ENCODE data around the gene LASP1NB. TPM values are rescaled to one million over a fixed set of nuclear protein-coding genes. Genes with fewer than 3 reads are reported as not detected.

The LASP1NB gene

Small RNA genes lying within 50 kb of the gene (microRNA-seq; reads per million reads assigned to microRNA genes)
- not detected for gene MIR6779 (ENCODE audit: borderline microRNAs expressed, borderline number of aligned reads, borderline replicate concordance)

Other genes starting within 250 kb of the LASP1NB start
- 100 to 1,000 TPM; 493 to 505 TPM for gene MLLT6, start 220.3 kb upstream of the LASP1NB start, total RNA-seq
- gene MLLT6, start 220.3 kb upstream of the LASP1NB start, polyA plus RNA-seq = 10 to 100 TPM in 1 of 2 donors, 1 to 10 TPM in 1; 3.0 to 14.1 TPM
- 10 to 100 TPM; 12.5 to 13.5 TPM for gene CISD3, start 195.3 kb upstream of the LASP1NB start, total RNA-seq
- 10 to 100 TPM; 55.3 to 57.6 TPM for gene CISD3, start 195.3 kb upstream of the LASP1NB start, polyA plus RNA-seq
- not detected for gene PCGF2, start 177.3 kb upstream of the LASP1NB start, total RNA-seq
- gene PCGF2, start 177.3 kb upstream of the LASP1NB start, polyA plus RNA-seq = not detected
- gene PSMB3, start 172.9 kb upstream of the LASP1NB start, total RNA-seq = 10 to 100 TPM; 93.5 to 99.0 TPM
- 100 to 1,000 TPM; 391 to 517 TPM for gene PSMB3, start 172.9 kb upstream of the LASP1NB start, polyA plus RNA-seq
- 10 to 100 TPM; 55.9 to 66.3 TPM for gene PIP4K2B, start 126.1 kb upstream of the LASP1NB start, total RNA-seq
- gene PIP4K2B, start 126.1 kb upstream of the LASP1NB start, polyA plus RNA-seq = 10 to 100 TPM; 10.2 to 16.6 TPM
- gene CWC25, start 100.3 kb upstream of the LASP1NB start, total RNA-seq = 10 to 100 TPM; 44.4 to 46.8 TPM
- 1 to 10 TPM; 4.3 to 9.6 TPM for gene CWC25, start 100.3 kb upstream of the LASP1NB start, polyA plus RNA-seq
- 1,000 to 10,000 TPM; 1,511 to 1,572 TPM for gene RPL23, start 71.9 kb upstream of the LASP1NB start, total RNA-seq
- 1,000 to 10,000 TPM in 1 of 2 donors, 100 to 1,000 TPM in 1; 728 to 1,314 TPM for gene RPL23, start 71.9 kb upstream of the LASP1NB start, polyA plus RNA-seq
- gene LASP1, start 55.6 kb upstream of the LASP1NB start, total RNA-seq = 100 to 1,000 TPM; 120 to 122 TPM
- 10 to 100 TPM; 32.1 to 65.3 TPM for gene LASP1, start 55.6 kb upstream of the LASP1NB start, polyA plus RNA-seq
- not detected for gene FBXO47, start 41.8 kb downstream of the LASP1NB start, total RNA-seq
- gene FBXO47, start 41.8 kb downstream of the LASP1NB start, polyA plus RNA-seq = not detected
- gene PLXDC1, start 226.0 kb downstream of the LASP1NB start, total RNA-seq = 10 to 100 TPM; 15.8 to 16.4 TPM
- 1 to 10 TPM; 2.5 to 4.5 TPM for gene PLXDC1, start 226.0 kb downstream of the LASP1NB start, polyA plus RNA-seq
- not detected for gene ARL5C, start 240.5 kb downstream of the LASP1NB start, total RNA-seq
- not detected for gene ARL5C, start 240.5 kb downstream of the LASP1NB start, polyA plus RNA-seq

Measured in CD4-positive, alpha-beta memory T cell (primary cell).